HEK293 (cell line): ENCODE results near the gene ACTR1B.
"Not testable (repeated sequence)": the region's sequence is repeated elsewhere in the genome, so short reads cannot be mapped to it uniquely, and the experiment has no call there.

Experiments used
- BCL11B ChIP-seq: fragments of 450-650 bp; formaldehyde crosslinking; IDR thresholded peaks from 2 replicates; pipeline ENCODE4 v1.5.1; 2016; ENCODE audit warnings: low read depth, missing biosample characterization, missing genetic modification characterization
- KLF16 ChIP-seq: fragments of 450-650 bp; formaldehyde crosslinking; IDR thresholded peaks from 2 replicates; pipeline ENCODE4 v1.5.1; 2017; ENCODE audit warnings: missing biosample characterization, missing genetic modification characterization
- SCRT1 ChIP-seq: fragments of 450-650 bp; formaldehyde crosslinking; IDR thresholded peaks from 2 replicates; pipeline ENCODE4 v1.5.1; 2016; ENCODE audit warnings: missing biosample characterization, missing genetic modification characterization, borderline replicate concordance
- ZNF76 ChIP-seq: fragments of 450-650 bp; formaldehyde crosslinking; IDR thresholded peaks from 2 replicates; pipeline ENCODE4; 2016; ENCODE audit warnings: low read depth, missing biosample characterization, missing genetic modification characterization, borderline replicate concordance
- TF ChIP-seq, protein P1 (sequence below): fragments of 450-650 bp; formaldehyde crosslinking; IDR thresholded peaks from 2 replicates; pipeline ENCODE4 v1.5.1; 2016; ENCODE audit warnings: missing biosample characterization, missing genetic modification characterization
- TF ChIP-seq, protein P2 (sequence below): fragments of 450-650 bp; formaldehyde crosslinking; IDR thresholded peaks from 2 replicates; pipeline ENCODE4 v1.5.1; 2016; ENCODE audit warnings: missing biosample characterization, missing genetic modification characterization

DNA sequence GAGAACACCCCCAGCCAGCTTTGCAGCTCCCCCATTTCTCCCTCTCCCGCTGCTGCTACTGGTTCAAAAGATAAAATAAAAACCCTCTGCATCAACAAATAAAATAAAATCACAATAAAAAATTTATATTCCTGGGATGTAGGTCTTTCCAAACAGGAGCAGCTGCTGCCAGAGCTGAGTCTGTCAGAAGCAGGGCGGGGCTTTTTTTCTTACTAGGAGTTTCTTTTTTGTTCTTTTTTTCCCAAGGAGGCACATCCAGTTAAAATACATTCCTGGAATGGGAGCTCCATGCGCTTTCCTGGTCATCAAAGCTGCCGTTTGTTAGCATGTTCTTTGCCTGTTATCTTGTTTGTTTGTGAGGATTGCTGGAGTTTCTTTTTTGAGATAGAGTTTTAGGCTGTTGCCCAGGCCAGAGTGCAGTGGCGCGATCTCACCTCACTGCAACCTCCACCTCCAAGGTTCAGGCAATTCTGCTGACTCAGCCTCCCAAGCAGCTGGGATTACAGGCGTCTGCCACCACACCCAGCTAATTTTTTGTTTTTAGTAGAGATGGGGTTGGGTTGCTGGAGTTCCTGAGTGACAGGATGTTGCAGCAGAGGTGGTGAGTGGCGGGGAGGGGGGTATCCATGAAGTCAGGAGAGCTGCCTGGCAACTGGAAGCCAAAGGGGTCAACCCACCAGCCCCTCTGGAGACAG, 38.3 kb downstream of the ACTR1B start:
- TF ChIP-seq, protein P1, sequence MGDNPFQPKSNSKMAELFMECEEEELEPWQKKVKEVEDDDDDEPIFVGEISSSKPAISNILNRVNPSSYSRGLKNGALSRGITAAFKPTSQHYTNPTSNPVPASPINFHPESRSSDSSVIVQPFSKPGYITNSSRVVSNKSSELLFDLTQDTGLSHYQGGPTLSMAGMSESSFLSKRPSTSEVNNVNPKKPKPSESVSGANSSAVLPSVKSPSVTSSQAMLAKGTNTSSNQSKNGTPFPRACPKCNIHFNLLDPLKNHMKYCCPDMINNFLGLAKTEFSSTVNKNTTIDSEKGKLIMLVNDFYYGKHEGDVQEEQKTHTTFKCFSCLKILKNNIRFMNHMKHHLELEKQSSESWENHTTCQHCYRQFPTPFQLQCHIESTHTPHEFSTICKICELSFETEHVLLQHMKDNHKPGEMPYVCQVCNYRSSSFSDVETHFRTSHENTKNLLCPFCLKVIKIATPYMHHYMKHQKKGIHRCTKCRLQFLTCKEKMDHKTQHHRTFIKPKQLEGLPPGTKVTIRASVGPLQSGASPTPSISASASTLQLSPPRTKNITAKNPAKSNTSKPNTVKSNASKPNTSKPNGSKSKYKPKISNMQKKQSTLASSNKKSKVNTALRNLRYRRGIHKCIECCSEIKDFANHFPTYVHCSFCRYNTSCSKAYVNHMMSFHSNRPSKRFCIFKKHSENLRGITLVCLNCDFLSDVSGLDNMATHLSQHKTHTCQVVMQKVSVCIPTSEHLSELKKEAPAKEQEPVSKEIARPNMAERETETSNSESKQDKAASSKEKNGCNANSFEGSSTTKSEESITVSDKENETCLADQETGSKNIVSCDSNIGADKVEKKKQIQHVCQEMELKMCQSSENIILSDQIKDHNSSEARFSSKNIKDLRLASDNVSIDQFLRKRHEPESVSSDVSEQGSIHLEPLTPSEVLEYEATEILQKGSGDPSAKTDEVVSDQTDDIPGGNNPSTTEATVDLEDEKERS, result not testable (repeated sequence)
- TF ChIP-seq, protein P2, sequence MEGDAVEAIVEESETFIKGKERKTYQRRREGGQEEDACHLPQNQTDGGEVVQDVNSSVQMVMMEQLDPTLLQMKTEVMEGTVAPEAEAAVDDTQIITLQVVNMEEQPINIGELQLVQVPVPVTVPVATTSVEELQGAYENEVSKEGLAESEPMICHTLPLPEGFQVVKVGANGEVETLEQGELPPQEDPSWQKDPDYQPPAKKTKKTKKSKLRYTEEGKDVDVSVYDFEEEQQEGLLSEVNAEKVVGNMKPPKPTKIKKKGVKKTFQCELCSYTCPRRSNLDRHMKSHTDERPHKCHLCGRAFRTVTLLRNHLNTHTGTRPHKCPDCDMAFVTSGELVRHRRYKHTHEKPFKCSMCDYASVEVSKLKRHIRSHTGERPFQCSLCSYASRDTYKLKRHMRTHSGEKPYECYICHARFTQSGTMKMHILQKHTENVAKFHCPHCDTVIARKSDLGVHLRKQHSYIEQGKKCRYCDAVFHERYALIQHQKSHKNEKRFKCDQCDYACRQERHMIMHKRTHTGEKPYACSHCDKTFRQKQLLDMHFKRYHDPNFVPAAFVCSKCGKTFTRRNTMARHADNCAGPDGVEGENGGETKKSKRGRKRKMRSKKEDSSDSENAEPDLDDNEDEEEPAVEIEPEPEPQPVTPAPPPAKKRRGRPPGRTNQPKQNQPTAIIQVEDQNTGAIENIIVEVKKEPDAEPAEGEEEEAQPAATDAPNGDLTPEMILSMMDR (tag by site-specific recombination), result not testable (repeated sequence)
- TF ChIP-seq ZNF76 (tag by site-specific recombination); KLF16 (tag by site-specific recombination); SCRT1; BCL11B (tag by site-specific recombination): not testable (repeated sequence)
